NCI-H526 (cell line): ENCODE measurements around the gene KCNH2.

Experiments used
- DNase-seq, 2 experiments: peaks; one replicate each; lab custom pipeline; 2025; lab: John Stamatoyannopoulos, UW

KCNH2 gene

DNA sequence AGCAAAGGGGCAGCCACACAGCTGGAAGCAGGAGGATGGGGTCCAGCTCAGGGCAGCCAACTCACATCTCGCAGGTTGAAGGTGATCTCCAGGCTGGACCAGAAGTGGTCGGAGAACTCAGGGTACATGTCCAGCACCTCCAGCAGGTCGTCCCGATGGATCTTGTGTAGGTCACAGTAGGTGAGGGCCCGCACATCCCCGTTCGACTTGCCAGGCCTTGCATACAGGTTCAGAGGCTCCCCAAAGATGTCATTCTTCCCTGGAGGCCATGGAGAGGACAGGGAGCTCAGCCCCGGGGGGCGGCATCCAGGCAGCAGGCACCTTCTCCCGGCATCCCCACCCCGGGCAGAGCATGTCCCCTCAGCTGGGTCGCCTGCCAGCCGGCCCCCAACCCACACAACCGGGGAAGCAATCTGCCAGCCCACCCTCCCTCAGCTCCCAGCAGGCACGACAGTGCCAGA, 29.3 kb downstream of the KCNH2 start:
- DNase-seq, result no peak

DNA sequence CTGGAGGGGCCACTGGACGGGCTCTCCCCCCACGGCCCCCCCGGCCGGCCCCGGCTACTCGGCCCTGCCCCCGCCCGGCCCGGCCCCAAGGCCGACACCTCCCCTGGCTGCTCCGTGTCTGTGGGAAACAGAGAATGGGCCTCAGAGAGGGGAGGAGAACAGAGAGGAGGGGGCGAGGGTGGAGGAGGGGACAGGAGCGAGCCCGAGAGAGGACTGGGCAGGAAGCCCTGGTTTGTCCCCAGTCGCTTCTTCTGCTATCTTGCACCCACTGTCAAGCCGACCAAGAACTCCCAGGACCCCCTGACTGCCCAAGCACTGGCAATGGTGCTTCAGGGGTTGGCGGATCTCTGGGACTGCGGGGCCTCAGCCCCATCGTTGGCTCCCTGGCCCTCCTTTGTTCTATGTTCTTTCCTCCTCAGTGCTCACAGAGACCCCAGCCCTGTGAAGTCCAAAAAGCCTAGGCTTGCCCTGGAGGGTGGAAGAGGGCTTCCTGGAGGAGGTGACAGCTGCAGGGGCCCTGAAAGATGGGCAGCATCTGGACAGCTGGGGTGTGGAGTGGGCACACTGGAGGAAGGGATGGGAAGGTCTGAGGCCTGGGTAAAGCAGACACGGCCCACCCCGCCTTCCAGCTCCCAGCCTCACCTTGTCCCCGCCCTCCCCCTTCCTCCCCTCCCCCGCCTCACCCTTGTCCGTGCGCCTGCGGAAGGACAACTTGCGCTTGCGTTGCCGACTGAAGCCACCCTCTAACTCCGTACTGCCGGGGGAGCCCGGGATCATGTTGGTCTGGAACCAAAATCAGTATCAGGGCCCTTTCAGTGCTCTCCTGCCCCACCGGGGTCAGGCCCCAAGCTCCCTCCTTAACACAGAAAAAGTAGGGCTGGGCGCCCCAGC, 30.1 kb downstream of the KCNH2 start:
- no peak for DNase-seq

DNA sequence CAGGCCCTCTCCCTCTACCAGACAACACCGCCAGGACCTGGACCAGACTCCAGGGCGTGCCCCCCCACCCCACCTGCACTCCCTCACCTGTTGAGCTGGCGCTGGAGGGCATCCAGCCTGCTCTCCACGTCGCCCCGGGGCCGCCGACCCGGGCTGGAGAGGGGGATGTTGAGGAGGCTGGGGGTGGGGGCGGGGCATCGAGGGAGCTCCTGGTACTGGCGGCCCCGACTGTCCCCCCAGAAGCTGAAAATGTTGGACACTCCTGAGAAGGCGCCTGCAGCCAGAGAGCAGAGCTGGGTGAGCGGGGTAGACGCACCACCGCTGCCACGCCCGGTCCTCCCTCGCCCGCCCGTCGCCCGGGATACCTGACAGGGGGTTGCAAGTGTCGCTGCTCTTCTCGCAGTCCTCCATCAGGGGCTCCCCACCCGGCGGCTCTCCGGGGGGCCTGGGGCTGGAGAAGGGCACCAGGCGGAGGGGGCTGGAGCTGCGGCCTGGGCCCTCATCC, 30.8 kb downstream of the KCNH2 start:
- DNase-seq, result peak in 1 of 2 experiments; percentile 23

DNA sequence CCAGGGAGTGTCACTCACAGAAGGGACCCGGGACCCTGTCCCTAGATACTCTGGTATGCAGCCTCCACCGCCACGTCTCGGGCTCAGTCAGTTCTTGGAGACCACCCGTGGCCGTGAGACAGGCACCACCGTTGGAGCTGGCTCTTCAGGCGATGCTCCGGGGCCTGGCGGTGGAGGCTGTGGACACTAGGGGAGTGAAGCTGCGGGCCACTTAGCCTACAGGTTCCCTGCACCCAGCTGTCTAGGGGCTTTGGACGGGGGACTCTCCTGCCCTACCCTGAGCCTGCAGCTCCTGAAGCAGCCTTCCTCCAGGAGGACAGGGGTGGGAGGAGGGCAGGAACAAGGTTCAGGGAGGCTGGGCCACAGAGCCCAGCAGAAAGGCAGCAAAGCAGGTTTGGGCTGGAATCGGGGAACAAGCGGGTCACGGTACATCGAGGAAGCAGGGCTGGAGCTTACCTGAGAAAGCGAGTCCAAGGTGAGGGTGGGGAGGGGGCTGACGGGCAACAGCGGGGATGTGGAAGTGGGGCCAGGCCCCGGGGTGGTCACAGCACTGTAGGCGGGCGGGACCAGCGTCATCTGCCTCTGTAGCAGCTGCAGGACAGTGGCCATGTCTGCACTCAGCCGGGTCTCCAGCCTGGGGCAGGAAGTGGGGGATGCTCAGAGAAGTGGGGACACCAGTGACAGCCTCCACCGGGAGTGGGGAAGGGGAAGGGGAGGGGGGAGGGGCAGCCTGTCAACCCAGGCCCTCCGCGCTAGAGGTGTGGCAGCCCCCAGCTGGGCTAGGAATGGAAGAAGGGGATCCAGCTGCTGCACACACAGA, 31.5 kb downstream of the KCNH2 start:
- no peak for DNase-seq

DNA sequence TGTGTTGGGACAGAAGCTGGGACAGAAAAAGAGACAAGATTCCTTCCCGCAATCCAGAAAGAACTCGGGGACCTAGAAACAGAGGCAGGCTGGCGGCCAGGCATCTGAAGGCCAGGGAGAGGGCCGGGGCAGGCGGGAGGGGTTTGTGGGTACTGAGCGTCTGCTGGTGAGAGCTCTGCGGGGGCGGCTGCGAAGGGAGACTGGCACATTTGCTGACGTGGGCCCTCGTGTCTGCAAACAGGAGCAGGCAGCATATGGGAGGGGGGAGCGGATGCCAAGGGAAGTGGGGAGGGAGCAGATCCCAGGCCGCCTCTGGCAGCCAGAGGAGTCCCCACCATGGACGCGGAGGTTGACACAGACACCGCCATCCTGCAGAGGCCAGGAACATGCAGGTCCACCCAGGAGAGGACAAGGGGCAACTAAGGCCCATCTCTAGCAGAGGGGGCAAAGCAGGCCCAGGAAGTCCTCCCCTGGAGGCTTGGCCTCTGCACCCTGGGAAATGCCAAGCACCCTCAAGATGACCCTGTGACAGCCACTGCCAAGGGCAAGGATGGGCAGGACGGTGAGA, 32.2 kb downstream of the KCNH2 start:
- no peak for DNase-seq

DNA sequence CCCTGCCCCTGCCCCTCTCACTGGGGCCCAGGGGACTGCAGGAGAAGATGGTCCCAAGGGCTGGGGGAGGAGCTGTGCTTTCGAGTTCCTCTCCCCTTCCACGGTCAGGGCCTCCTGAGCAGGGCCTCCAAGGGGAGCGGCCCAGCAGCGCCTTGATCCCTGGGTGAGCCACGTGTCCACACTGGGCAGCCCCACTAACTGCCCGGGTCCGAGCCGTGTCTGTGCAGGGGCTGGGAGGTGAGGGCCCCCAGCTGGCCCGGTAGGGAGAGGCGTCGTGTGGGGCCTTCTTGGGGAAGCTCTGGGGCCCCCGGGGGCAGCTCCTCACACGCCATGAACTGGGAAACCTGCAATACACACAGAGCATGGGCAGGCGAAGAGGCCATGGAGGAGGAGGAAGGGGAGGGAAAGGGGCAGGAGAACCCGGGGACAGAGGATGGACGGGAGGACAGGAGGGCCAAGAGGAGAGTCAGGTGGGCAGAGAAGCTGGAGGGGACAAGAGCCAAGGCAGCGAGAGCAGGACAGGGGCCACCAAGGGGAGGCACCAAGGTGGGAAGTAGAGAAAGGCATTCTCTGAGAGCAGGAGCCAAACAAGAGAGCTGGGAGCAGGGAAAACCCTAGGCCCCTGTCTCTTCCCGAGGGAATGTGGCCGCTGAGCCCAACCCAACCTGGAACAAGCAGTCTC, 32.8 kb downstream of the KCNH2 start:
- DNase-seq, result no peak

DNA sequence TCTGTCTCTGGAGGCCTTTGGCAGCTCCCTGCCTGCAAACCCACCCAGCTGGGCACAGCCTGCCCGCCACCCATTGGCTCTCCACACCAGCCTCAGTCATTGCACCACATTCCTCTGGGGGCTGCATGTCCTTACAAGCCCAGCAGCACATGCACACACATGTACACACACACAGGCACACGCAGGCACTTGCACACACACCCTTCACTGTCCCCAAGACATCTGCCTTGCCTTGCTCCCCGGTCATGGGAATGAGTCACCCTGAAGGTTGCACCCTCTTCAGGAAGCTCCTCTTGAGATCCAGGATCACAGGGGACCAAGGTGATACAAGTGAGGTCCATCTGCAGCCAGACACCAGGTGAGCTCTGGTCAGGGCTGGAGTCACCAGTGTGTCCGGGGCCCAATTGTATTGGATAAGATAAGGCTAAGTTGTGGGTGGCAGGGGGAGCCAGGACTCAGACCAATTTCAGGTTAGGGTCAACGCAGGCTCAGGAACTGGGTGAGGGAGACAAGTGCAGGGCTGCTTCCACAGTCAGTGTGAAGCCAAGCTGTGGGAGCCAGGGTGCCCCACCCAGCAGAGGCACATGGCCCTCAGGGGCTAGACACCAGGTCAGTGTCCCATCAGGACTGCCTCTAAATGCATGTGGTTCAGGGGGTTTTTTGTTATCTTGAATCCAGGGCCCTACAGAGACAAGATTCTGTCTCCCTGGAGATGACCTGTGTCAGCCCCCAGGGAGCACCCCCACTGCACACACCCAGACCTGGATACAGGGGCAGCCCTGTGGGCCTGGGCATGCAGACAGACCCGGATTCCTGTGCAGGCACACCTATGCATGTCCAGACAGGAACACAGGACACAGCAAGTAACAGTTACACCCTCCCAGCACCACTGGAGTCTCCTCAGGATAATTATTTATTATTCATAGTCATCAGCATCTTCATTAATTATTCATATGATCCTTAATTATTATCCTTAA, 33.8 kb downstream of the KCNH2 start:
- no peak for DNase-seq

DNA sequence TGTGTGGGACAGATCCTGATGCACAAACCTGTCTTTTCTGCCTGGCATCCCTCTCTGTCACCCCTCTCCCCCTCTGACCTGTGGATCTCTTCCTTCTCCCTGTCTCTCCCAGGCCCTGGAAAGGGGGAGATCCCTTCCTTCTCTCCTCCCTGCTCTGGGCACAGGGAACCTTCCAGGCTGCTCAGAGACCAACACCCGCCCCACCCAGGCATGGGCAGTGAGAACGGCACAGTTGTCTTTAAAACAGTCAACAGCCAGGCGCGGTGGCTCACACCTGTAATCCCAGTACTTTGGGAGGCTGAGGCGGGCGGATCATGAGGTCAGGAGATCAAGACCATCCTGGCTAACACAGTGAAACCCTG, 34.7 kb downstream of the KCNH2 start:
- DNase-seq, result no peak

DNA sequence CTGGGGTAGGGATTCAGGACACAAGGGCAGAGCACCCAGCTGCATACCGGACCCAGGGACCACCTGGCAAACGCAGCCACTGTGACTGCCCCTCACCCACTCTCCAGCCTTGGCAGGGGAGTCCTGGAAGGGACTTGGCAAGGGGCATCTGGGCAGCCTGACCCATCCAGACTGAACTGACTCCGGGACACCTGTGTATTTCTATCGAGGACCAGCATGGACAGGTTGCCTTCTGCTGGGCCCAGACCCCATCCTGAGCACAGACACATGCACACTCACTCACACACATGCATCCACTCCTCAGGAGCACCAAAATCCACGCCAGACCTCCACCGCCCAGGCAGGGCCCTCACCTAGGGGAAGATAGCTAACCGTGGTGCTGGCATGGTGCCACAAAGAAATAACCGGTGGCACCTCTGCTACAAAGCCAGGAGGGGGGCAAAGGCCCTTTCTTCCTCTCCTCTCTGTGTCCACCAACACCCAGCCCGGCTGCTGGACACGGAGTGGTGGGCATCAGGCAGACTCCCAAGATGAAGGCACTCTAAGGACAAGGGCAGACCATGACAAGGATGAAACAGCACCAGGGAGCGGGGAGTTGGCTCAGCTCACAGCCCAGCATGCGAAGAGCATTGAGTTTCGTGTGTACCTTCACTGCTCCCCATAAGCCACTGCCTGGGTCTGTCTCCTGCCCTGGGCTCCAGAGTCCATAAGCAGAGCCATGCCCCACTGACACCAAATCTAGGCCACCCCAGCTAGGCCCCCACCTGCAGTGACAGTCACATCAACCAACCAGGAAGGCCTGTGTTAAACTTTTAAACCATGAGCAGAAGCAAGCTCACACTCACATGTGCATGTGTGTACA, 35.3 kb downstream of the KCNH2 start:
- DNase-seq, result no peak

DNA sequence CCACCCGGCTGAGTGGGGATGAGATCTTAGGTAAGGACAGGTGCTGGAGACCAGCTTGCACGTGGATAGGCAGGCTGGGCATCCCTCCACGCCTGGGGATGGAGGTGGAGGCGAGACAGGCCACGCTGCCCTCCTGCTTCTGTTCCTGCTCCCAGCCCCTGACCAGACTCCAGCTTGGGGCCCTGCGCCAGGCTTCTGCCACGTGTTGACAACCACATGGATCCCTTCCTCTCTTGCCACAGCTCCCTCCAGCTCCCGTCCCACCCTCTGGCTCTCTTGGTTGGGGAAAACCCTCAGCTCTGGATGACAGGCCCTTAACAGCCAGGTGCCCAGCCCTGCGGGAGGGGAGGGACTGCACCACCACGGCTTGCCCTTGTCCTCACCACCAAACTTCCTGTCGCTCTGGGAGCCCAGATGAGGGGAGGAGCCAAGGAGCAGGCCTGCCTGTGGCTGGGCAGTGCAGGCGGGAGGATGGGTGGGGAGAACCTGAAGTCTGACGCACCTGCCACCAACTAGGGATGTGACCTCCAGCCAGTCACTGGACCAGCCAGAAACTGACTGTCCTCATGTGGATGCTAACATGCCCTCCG, 36.0 kb downstream of the KCNH2 start:
- DNase-seq, result peak in 1 of 2 experiments; percentile 70

DNA sequence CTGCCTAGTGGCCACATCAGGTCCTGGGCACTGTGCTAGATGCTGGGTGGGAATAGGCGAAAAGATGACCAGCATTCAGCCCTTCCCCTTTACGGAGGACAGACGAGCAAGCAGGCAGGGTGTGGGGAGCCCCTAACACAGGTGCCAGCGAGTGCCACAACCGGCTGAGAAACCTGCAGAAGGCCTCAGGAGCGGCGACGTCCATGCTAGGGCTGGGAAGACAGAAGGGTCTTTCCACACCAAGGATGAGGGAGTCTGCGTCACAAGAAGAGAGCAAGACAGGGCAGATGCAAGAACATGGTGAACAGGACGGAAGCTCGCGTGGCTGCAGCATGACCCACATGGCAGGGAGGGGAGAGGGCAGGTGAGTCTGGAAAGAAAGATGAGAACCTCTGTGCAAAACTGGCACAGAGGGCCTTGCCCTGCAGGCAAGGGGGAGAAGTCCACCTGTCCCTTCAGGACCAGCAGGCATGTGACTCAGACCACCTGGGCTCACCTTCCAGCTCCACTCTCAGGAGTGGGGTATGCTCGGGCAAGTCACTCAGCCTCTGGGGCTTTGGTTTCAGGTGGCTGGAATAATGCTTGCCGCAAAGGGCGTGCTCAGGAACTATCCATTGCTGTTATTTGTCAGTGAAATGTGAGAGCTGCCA, 36.6 kb downstream of the KCNH2 start:
- peak in 1 of 2 experiments; percentile 14 for DNase-seq

DNA sequence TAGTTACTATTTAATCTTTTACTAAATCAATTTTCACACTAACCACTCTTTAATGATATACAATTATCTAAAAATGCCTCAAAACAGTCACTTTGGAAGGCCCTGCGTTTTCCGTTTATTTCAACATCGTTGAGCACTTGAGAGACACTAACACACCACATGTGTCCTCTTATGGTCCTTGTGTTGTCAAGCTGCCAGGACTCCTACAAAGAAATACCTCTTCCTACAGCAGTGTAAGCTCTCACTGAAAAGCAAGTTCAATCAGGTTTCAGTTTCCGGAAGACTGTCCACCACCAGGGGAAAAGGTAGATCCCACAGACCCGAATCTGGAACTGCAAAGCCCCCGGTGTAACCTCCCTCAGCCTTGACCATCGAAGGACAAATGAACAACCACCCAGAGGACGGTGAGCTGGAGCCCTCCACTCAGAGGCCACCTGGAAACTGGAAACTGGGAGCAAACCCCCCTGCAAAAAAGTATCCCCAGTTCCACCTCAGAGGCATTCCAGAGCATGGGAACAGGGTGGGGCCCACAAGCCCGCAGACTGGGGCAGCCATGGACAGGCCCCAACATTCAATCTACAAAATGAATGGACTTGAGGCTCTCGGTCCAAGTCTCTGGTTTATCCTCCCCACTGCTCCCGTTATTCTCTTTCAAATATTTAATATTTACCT, 37.6 kb downstream of the KCNH2 start:
- no peak for DNase-seq

DNA sequence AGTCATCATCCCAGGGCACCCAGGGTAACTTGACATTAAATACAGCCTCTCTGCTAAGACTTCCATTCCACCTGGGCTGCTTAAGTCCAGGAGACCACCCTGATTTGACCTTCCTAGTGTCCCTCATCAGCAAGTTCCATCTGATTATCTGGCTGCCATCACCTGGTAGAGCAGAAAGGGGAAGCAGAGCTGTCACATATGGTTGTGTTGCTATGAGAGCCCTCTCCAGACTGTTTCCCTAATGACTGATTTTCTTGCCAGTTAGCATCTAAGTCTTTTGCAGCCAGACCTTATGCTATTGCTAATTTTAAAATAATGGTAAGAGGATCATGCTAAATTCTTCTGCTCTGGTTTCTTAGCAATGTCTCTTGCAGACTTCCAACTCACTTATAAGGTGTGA, 38.7 kb downstream of the KCNH2 start:
- DNase-seq, result no peak

DNA sequence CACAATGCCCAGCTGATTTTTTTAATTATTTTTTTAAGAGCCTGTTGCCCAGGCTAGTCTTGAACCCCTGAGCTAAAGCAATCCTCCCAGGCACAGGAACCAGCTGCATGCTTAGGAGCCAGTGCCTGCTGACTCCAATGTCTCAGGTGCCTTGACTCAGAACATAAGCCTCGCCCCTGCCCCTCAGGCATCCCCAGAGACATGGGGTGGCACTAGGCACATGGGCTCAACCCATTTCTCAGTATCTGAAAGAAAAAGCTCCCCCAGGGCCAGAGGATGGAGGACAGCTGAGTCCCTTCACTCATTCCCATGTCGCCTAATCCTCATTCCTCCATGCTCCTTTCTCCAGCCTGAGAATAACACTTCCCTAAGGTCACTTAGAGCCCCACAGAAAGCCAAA, 39.1 kb downstream of the KCNH2 start:
- no peak for DNase-seq

DNA sequence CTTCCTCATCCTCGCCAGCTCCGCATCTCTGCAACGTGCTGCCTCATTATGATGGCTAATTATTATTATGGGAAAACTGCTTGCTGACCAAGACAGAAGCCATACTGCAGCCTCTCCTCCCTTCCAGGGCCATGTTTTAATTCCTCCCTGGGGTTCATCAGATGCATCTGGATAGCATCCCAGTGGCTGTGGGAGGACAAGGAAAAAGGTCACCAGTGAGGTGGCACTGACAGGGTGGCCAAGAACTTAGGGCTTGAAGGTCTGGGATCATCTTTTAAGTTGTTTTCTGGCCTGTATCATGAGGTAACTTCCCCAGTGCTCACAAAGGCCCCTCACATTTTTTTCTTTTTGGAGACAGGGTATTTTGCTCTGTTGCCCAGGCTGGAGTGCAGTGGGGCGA, 39.6 kb downstream of the KCNH2 start:
- no peak for DNase-seq

DNA sequence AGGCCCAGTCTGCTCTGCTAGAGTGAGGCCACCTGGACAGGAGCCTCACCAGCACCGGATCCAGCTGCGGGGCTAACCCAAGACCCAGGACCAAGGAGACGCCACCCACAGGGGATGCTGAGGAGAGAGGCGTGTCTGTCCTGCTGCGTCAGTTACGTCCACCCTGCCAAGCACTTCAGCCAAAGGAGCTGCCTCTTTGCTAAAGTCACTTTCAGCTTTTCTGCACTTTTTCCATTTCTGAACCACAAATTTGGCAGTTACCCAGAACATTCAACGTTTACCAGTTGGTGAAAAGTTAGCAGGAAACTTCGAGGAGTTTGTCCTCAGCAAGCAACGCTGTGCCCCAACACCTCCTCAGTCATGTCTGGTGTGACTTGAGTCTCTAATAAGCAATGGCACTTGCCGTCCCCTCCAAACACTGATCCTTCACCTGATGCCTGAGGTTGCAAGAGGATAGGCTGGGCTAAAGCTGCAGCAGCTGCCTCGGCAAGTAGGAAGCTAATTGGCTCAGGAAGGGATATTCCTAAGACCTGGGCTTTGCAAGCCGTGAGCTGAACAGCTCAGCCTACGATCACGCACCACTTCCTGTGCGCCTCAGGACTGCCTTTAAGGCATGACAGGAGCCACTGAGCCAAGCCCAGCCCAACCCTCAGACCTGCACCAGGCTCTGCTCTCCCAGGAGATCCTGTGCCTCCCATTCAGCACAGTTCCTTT, 40.1 kb downstream of the KCNH2 start:
- DNase-seq, result no peak

DNA sequence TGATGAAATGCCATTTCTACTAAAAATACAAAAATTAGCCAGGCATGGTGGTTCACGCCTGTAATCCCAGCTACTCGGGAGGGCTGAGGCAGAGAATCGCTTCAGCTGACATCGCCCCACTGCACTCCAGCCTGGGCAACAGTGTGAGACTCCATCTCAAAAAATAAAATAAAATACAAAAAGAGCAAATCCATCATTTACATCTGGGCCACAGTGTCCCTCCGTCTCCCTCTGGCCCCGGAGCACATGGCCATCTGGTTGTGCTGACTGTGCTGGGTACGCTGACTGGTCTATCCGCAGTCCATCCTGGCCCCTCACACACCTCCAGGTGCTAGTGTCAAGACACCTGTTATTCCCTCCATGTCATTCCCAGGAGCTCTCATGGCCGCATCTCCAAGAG, 42.1 kb downstream of the KCNH2 start:
- DNase-seq, result no peak

DNA sequence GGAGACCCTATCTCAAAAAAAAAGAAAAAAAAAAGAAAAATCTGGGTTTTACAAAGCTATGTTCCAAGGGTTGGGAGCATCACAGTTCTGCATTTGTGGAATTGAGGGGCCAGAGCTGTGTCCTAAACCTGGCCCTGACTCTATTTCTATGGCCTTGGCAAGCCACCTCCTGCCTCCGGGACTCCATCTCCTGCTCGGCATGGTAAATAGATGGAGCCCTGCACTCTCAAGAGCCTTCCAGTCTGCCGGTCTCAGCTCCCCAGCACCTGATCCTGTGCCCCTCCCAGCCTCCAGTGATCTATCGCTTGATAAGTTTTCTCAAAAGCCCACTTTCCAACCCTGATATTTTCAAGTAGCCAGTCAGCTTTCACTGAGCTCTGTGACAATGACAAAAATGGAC, 43.0 kb downstream of the KCNH2 start:
- no peak for DNase-seq
